Stomach (tissue), 4 donors: ENCODE measurements around the gene TIGD6.

Source experiments
- POLR2A ChIP-seq, 4 donors: fragments of 450-650 bp; IDR thresholded peaks; one replicate each; pipeline ENCODE4 v1.6.1; 2016; ENCODE audit warnings: antibody characterized with exemption in 4 of 4, control low read depth in 2 of 4, mild to moderate bottlenecking in 1 of 4, moderate library complexity in 1 of 4
- TF ChIP-seq, protein P1 (sequence below), 7 experiments: fragments of 450-650 bp in 4 of 7; fragments of 200-600 bp in 3 of 7; sonication (generic) in 3 of 7; IDR thresholded peaks; one replicate each; pipeline ENCODE4 v1.5.1; 2016 to 2019; ENCODE audit warnings: antibody characterized with exemption in 7 of 7, control low read depth in 2 of 7, mild to moderate bottlenecking in 1 of 7

- TF ChIP-seq, protein P1, sequence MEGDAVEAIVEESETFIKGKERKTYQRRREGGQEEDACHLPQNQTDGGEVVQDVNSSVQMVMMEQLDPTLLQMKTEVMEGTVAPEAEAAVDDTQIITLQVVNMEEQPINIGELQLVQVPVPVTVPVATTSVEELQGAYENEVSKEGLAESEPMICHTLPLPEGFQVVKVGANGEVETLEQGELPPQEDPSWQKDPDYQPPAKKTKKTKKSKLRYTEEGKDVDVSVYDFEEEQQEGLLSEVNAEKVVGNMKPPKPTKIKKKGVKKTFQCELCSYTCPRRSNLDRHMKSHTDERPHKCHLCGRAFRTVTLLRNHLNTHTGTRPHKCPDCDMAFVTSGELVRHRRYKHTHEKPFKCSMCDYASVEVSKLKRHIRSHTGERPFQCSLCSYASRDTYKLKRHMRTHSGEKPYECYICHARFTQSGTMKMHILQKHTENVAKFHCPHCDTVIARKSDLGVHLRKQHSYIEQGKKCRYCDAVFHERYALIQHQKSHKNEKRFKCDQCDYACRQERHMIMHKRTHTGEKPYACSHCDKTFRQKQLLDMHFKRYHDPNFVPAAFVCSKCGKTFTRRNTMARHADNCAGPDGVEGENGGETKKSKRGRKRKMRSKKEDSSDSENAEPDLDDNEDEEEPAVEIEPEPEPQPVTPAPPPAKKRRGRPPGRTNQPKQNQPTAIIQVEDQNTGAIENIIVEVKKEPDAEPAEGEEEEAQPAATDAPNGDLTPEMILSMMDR (IDR thresholded peaks at IDR 0.05): no peak
- TF ChIP-seq POLR2A (IDR thresholded peaks at IDR 0.05): no peak
Observed at GRCh38 chr5:149979896-149980295, 20.6 kb downstream of the TIGD6 start.
